AG10803 (cell line): ENCODE results near the gene KRTAP20-4.

Experiments used
- DNase-seq: peaks from one replicate; pipeline ENCODE4 v3.0.0; 2010; ENCODE audit warnings: low read depth
- H3K4me3 ChIP-seq: 2 replicates; pipeline ENCODE4 v1.5.1; 2011; ENCODE audit warnings: mild to moderate bottlenecking, low read length, control low read depth
- CTCF ChIP-seq: conservative IDR thresholded peaks from 2 replicates; pipeline ENCODE4 v1.5.1; 2011; ENCODE audit warnings: mild to moderate bottlenecking, low read length, control low read depth, inconsistent platforms

The KRTAP20-4 gene

DNA sequence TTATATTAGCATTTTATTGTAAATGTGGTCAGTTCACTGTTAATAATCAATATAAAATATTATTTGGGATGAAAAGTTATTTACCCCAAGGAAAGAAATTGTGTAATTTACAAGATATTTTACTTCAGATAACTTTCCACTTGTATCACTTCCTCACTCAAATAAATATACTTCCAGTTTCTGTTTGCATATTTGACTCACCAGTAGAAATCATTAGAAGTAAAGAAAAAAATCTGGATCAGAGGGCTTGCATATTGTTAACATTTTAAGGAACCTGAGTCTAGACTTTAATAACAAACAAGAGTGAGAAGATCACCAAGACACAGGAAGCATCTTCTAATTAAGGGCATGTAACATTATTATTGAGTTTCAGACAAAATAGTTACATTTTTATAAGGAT lies 347 bp upstream of the KRTAP20-4 start:
- DNase-seq, result no peak
- H3K4me3 ChIP-seq, result no peak overlapping the region
- no peak for TF ChIP-seq CTCF

DNA sequence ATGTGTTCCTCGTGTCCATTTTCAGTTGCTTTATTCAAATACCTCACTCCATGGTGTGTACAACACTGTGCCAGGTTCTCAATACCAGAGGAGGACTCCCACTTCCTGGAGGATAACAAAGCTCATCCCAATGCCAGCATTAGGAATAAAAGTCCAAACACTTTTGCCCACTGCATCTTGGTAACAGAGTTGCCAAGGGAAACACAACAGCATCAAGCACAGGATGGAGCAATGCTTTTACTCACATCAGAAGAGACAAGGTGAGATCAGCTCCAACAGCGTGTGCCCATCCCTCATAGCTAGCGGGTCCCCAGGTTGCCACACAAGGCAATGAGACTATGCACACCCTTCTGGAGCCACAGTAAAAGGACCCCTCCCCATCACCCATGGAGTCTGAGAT lies 2.9 kb downstream of the KRTAP20-4 start:
- DNase-seq, result no peak
- TF ChIP-seq CTCF, result no peak

DNA sequence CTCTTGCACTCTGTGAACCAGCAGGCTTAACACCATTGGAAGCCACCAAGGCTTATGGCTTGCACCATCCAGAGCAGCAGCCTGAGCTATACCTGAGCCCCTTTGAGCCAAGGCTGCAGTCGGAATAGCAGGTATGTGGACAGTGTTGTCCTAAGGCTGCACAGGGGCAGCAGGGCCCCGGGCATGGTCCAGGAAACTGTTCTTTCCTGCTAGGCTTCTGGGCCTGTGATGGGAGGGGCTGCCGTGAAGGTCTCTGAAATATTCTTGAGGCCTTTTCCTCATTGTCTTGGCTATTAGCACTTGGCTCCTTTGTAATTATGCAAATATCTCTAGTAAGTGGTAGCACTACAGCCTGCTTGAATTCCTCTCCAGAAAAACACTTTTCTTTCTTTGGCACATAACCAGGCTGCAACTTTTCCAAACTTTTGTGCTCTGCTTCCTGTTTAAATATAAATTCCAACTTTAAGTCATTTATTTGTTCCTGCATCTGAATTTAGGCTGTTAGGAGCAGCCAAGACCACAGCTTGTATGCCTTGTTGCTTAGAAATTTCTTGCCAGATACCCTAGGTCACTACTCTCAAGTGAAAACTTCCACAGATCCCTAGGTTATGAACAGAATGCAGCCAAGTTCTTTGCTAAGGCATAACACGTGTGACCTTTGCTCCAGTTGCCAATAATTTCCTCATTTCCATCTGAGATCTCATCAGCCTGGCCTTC lies 5.2 kb downstream of the KRTAP20-4 start:
- TF ChIP-seq CTCF, result no peak
- H3K4me3 ChIP-seq, result no peak overlapping the region
- DNase-seq, result no peak

More for the DNA sequence above, 2.9 kb downstream of the KRTAP20-4 start:
- no peak overlapping the region for H3K4me3 ChIP-seq

- TF ChIP-seq CTCF, result no peak
- no peak overlapping the region for H3K4me3 ChIP-seq
- DNase-seq, result no peak
These were observed 7.7 kb downstream of the KRTAP20-4 start for GRCh38 chr21:30628109-30628508.

DNA sequence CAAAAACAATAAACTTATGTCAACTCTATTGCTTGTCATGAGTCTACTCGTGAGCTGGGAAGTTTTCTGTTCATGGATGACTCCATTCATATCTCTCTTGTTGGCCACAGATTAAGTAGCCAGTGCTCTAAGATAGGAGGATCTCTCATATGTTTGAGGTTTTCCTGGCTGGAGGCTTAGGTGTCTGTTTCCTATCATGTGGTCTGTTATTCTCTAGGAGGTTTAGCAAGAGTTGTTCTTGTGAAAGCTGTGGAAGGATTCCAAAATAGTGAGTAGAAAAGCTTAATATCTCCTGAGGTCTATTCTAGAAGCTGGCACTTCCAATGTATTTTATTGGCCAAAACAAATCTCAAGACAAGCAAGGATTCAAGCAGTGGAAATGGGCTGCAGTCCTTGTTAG lies 8.8 kb downstream of the KRTAP20-4 start:
- DNase-seq, result no peak

GRCh38 chr21:30634906-30635305 lies 14.5 kb downstream of the KRTAP20-4 start, which contains the start of gene KRTAP20-2:
KRTAP20-2 (plus strand) TSS chr21:30635206; CDS start chr21:30635264, 58 bp downstream.
- no peak for DNase-seq
- TF ChIP-seq CTCF, result no peak
- H3K4me3 ChIP-seq, result no peak within 1 kb of the TSS

More for the DNA sequence above, 8.8 kb downstream of the KRTAP20-4 start:
- TF ChIP-seq CTCF, result no peak
- no peak overlapping the region for H3K4me3 ChIP-seq

- no peak for DNase-seq
- TF ChIP-seq CTCF, result no peak
- no peak overlapping the region for H3K4me3 ChIP-seq
These were observed 18.3 kb downstream of the KRTAP20-4 start for GRCh38 chr21:30638686-30639085.
